Activated T-cell treated with anti-CD3 and anti-CD28 coated beads, Interleukin-2, amount 50 U/mL, for 72 hours (primary cell): ENCODE results near the gene ZBTB8OS. TPM values are rescaled to one million over a fixed set of nuclear protein-coding genes. Genes with fewer than 3 reads are reported as not detected.
"Not testable (repeated sequence)": the region's sequence is repeated elsewhere in the genome, so short reads cannot be mapped to it uniquely, and the experiment has no call there.

ENCODE experiments used
- ATAC-seq, 2 donors: fragments of 150-1000 bp; cut with Tn5 transposase; replicated peaks in 1 of 2; 2 replicates each; pipeline ENCODE4 v1.10.0; 2021; ENCODE audit warnings: moderate library complexity in 2 of 2, mild to moderate bottlenecking in 1 of 2
- DNase-seq, 2 donors: peaks; one replicate each; pipeline ENCODE4 v3.0.0; 2021 to 2022; ENCODE audit warnings: mixed read lengths in 1 of 2
- H3K27ac Mint-ChIP-seq: one replicate; pipeline ENCODE4 v1.8.0; 2022; ENCODE audit warnings: mild to moderate bottlenecking, moderate library complexity, mixed read lengths
- H3K27me3 Mint-ChIP-seq: one replicate; pipeline ENCODE4 v1.8.0; 2022; ENCODE audit warnings: low read depth, mixed read lengths
- H3K36me3 Mint-ChIP-seq, 2 donors: one replicate each; pipeline ENCODE4 v1.8.0; 2022; ENCODE audit warnings: mixed read lengths in 2 of 2, mild to moderate bottlenecking in 1 of 2; ENCODE audit not compliant: insufficient read depth in 2 of 2
- H3K4me1 Mint-ChIP-seq: one replicate; pipeline ENCODE4 v1.8.0; 2022; ENCODE audit warnings: low read depth, mixed read lengths
- H3K4me3 Mint-ChIP-seq, 2 donors: one replicate each; pipeline ENCODE4 v1.8.0; 2022; ENCODE audit warnings: mild to moderate bottlenecking in 2 of 2, mixed read lengths in 2 of 2, moderate library complexity in 2 of 2
- H3K9me3 Mint-ChIP-seq, 2 donors: one replicate each; pipeline ENCODE4 v1.8.0; 2022; ENCODE audit warnings: mixed read lengths in 2 of 2
- total RNA-seq, 2 donors: library from RNA; stranded (reverse); gene quantifications; one replicate each; pipeline ENCODE4 v1.2.3, GENCODE V29; 2022

ZBTB8OS gene
- total RNA-seq, 2 donors from 2014 or later = 61.2 to 77.4 TPM

GRCh38 chr1:32636914-32637645, 13.3 kb downstream of the ZBTB8OS start:
- H3K27ac Mint-ChIP-seq = no peak overlapping the region
- no peak for DNase-seq
- peaks cover 4% of the 10 kb centered on the region for H3K4me1 Mint-ChIP-seq
- no peak overlapping the region for H3K4me3 Mint-ChIP-seq
- no peaks in the 10 kb centered on the region for H3K27me3 Mint-ChIP-seq
- no peak for ATAC-seq
- no peaks in the 10 kb centered on the region for H3K9me3 Mint-ChIP-seq
- H3K36me3 Mint-ChIP-seq = peaks cover 0 to 4% of the 10 kb centered on the region in 2 donors

GRCh38 chr1:32635508-32636277, 14.7 kb downstream of the ZBTB8OS start:
- H3K36me3 Mint-ChIP-seq = peaks cover 0 to 4% of the 10 kb centered on the region in 2 donors
- DNase-seq (no peak), ATAC-seq (no peak)
- no peak overlapping the region for H3K4me3 Mint-ChIP-seq
- H3K4me1 Mint-ChIP-seq = peaks cover 4% of the 10 kb centered on the region
- H3K27ac Mint-ChIP-seq = no peak overlapping the region
- H3K9me3 Mint-ChIP-seq = no peaks in the 10 kb centered on the region
- H3K27me3 Mint-ChIP-seq = no peaks in the 10 kb centered on the region

DNA sequence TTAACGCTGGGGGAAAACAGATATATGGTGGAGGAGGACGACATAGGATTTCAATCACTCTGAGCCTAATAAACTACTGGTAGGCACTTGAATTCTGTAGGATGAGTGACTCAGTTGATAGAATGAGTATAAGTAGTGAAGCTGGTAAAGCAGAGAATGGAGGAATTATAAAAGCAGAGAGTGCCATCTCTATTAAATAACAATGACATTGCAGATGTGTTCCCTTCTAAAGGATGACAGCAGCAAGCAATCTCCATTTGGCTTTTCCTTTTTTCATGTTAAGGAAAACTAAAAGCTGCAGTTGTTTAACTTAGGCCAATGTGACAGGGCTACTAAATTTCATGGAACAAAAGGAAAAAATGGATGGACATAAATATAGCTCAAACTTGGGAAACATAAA, 17.5 kb downstream of the ZBTB8OS start:
- Mint-ChIP-seq H3K27ac (peak overlapping the region; percentile 32), H3K4me1 (peaks cover 16% of the 10 kb centered on the region), H3K9me3 (no peaks in the 10 kb centered on the region), H3K27me3 (no peaks in the 10 kb centered on the region), H3K36me3 (peaks cover 0 to 6% of the 10 kb centered on the region in 2 donors), H3K4me3 (no peak overlapping the region)
- ATAC-seq = no peak
- no peak for DNase-seq

- DNase-seq, ATAC-seq, H3K27me3 Mint-ChIP-seq, H3K36me3 Mint-ChIP-seq, H3K4me3 Mint-ChIP-seq, H3K27ac Mint-ChIP-seq, H3K9me3 Mint-ChIP-seq: not testable (repeated sequence)
- H3K4me1 Mint-ChIP-seq = peaks cover 27% of the 10 kb centered on the region
These were observed 20.2 kb downstream of the ZBTB8OS start for GRCh38 chr1:32630173-32630572.

DNA sequence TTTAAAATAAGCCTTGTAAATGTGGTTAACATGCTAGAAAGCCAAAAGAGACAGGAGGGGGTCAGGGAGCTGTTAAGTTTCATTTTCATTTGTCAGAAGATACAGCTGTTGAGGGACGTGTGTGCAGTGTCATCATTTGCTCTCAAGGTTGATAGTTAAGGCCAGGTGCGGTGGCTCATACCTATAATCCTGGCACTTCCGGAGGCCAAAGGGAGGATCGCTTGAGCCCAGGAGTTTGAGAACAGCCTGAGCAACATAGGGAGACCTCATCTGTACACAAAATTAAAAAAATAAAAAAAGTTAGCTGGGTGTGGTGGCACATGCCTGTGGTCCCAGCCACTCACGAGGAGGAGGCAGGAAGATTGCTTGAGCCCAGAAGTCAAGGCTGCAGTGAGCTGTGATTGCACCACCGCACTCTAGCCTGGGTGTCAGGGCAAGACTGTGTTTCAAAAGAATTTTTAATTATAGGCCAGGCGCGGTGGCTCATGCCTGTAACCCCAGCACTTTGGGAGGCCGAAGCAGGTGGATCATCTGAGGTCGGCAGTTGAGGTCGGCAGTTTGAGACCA, 22.7 kb downstream of the ZBTB8OS start:
- ATAC-seq = peak; percentile 41 to 42
- no peaks in the 10 kb centered on the region for H3K27me3 Mint-ChIP-seq
- H3K4me1 Mint-ChIP-seq = peaks cover 46% of the 10 kb centered on the region
- no peak for DNase-seq
- H3K36me3 Mint-ChIP-seq = peaks cover 4 to 15% of the 10 kb centered on the region in 2 donors
- H3K4me3 Mint-ChIP-seq = peak overlapping the region; percentile 27 to 74
- peaks cover 0 to 2% of the 10 kb centered on the region in 2 donors for H3K9me3 Mint-ChIP-seq
- peak overlapping the region; percentile 96 for H3K27ac Mint-ChIP-seq

DNA sequence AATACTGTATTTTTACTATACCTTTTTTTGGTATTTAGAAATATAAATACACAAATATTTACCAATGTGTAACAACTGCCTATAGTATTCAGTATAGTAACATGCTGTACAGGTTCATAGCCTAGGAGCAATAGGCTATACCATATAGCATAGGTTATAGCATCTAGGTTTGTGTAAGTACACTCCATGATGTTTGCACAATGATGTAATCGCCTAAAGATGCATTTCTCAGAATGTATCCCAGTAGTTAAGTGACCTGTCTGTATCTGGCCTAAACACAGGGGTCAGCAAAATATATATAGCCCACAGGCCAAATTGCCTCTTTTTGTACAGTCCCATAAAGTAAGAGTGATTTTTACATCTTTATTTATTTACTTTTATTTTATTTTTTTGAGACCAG, 24.2 kb downstream of the ZBTB8OS start:
- peaks cover 59% of the 10 kb centered on the region for H3K4me1 Mint-ChIP-seq
- no peak overlapping the region for H3K4me3 Mint-ChIP-seq
- H3K9me3 Mint-ChIP-seq = peaks cover 0 to 2% of the 10 kb centered on the region in 2 donors
- DNase-seq (no peak), ATAC-seq (no peak)
- no peaks in the 10 kb centered on the region for H3K27me3 Mint-ChIP-seq
- H3K36me3 Mint-ChIP-seq = peaks cover 4 to 25% of the 10 kb centered on the region in 2 donors
- H3K27ac Mint-ChIP-seq = no peak overlapping the region

DNA sequence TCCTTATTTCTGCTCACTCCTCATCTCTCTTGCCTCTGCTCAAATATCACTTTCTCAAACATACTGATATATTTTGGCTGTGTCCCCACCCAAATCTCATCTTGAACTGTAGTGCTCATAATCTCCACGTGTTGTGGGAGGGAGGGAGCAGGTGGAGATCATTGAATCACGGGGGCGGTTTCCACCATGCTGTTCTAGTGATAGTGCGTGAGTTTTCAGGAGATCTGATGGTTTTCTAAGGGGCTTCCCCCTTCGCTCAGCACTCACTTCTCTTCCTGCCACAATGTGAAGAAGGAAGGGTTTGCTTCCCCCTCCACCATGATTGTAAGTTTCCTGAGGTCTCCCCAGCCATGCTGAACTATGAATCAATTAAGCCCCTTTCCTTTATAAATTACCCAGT, 26.6 kb downstream of the ZBTB8OS start:
- no peaks in the 10 kb centered on the region for H3K27me3 Mint-ChIP-seq
- peak overlapping the region; percentile 32 for H3K27ac Mint-ChIP-seq
- ATAC-seq = peak; percentile 27 to 51
- peaks cover 0 to 2% of the 10 kb centered on the region in 2 donors for H3K9me3 Mint-ChIP-seq
- peak overlapping the region; percentile 5 to 16 for H3K4me3 Mint-ChIP-seq
- peak; percentile 15 to 30 for DNase-seq
- H3K4me1 Mint-ChIP-seq = peaks cover 66% of the 10 kb centered on the region
- H3K36me3 Mint-ChIP-seq = peaks cover 4 to 25% of the 10 kb centered on the region in 2 donors

DNA sequence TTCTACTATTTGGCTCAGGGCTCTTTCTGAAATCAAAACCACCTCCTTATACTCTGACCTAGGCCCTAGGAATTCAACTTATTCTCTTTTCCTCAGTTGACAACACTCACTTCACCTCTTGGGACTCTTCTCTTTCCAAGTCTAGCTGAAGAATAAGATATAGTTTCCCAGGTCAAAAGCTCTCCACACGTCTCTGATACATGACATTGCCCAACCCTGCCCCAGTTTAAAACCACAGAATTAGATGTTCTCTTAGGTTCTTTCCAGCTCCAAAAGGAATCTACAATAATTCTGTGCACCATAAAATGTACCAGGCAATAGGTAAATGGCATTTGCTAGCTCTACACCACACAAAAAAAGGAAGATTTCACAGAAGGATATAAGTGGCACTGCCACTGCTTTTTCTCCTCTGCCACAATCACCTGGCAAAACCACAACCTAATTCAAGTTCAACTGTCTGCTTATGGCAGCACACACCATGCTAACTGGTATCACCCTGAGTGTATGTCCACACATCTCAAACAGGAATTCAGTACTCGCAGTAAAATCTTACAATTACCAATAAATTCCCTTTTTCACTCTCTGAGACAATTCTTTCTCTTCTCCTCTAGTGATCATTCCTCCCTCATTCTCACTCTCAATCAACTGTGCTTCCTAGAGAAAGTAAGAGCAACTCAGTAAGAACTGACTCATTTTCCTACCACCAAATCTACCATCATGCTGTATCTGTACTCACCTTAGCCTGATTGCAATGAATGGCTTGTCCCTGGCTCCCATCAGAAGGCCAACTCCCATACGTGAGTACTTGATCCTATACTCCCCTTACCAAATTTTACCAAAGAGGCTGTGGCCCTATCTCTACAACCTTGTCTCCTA, 27.3 kb downstream of the ZBTB8OS start:
- peaks cover 0 to 2% of the 10 kb centered on the region in 2 donors for H3K9me3 Mint-ChIP-seq
- H3K27me3 Mint-ChIP-seq = no peaks in the 10 kb centered on the region
- H3K27ac Mint-ChIP-seq = peak overlapping the region; percentile 69
- ATAC-seq = peak; percentile 86 to 93
- DNase-seq = peak in 1 of 2 donors; percentile 17
- peak overlapping the region; percentile 5 to 6 for H3K4me3 Mint-ChIP-seq
- peaks cover 60% of the 10 kb centered on the region for H3K4me1 Mint-ChIP-seq
- peaks cover 4 to 25% of the 10 kb centered on the region in 2 donors for H3K36me3 Mint-ChIP-seq

DNA sequence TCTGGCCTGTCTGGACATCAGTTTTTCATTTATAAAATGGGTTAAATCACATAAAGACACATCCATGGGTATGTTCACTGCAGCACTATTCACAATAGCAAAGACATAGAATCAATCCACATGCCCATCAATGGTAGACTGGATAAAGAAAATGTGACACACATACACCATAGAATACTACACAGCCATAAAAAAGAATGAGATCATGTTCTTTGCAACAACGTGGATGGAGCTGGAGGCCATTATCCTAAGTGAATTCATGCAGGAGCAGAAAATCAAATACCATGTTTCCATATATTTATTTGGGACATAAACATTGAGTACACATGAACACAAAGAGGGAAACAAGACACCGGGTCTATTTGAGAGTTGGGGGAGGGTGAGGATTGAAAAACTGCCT, 28.1 kb downstream of the ZBTB8OS start:
- Mint-ChIP-seq H3K4me3 (no peak overlapping the region), H3K27me3 (no peaks in the 10 kb centered on the region), H3K36me3 (peaks cover 4 to 22% of the 10 kb centered on the region in 2 donors), H3K4me1 (peaks cover 52% of the 10 kb centered on the region), H3K9me3 (peaks cover 0 to 2% of the 10 kb centered on the region in 2 donors), H3K27ac (no peak overlapping the region)
- DNase-seq (no peak), ATAC-seq (no peak)

GRCh38 chr1:32619701-32620485, 30.5 kb downstream of the ZBTB8OS start:
- peak; percentile 43 to 57 for ATAC-seq
- Mint-ChIP-seq H3K36me3 (peaks cover 4 to 21% of the 10 kb centered on the region in 2 donors), H3K4me3 (no peak overlapping the region), H3K27me3 (no peaks in the 10 kb centered on the region), H3K9me3 (peaks cover 0 to 2% of the 10 kb centered on the region in 2 donors), H3K4me1 (peaks cover 46% of the 10 kb centered on the region), H3K27ac (peak overlapping the region; percentile 51)
- DNase-seq = no peak

GRCh38 chr1:32618673-32619221, 31.6 kb downstream of the ZBTB8OS start:
- Mint-ChIP-seq H3K27me3 (no peaks in the 10 kb centered on the region), H3K27ac (no peak overlapping the region), H3K36me3 (peaks cover 4 to 16% of the 10 kb centered on the region in 2 donors), H3K4me1 (peaks cover 34% of the 10 kb centered on the region), H3K9me3 (no peaks in the 10 kb centered on the region), H3K4me3 (no peak overlapping the region)
- ATAC-seq (no peak), DNase-seq (no peak)

DNA sequence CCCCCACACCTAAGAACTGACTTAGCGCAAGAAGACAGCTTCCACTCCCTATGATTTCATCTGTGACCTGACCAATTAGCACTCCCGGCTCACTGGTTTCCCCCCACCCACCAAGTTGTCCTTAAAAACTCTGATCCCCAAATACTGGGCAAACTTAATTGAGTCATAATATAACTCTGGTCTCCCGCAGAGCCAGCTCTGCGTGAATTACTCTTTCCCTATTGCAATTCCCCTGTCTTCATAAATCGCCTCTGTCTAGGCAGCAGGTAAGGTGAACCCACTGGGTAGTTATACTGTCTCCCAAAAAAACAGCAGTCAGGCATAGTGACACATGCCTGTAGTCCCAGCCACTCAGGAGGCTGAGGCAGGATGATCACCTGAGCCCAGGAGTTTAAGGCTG, 36.9 kb downstream of the ZBTB8OS start:
- no peak overlapping the region for H3K27ac Mint-ChIP-seq
- peaks cover 7% of the 10 kb centered on the region for H3K27me3 Mint-ChIP-seq
- no peaks in the 10 kb centered on the region for H3K36me3 Mint-ChIP-seq
- H3K9me3 Mint-ChIP-seq = no peaks in the 10 kb centered on the region
- no peak for ATAC-seq
- no peak for DNase-seq
- no peak overlapping the region for H3K4me3 Mint-ChIP-seq
- peaks cover 11% of the 10 kb centered on the region for H3K4me1 Mint-ChIP-seq
